Fibroblast of skin of back (primary cell): ENCODE measurements around the gene CYP2D6.

Source experiments
- DNase-seq: peaks from one replicate; pipeline ENCODE4 v3.0.0-alpha.2; 2013

CYP2D6 gene

DNA sequence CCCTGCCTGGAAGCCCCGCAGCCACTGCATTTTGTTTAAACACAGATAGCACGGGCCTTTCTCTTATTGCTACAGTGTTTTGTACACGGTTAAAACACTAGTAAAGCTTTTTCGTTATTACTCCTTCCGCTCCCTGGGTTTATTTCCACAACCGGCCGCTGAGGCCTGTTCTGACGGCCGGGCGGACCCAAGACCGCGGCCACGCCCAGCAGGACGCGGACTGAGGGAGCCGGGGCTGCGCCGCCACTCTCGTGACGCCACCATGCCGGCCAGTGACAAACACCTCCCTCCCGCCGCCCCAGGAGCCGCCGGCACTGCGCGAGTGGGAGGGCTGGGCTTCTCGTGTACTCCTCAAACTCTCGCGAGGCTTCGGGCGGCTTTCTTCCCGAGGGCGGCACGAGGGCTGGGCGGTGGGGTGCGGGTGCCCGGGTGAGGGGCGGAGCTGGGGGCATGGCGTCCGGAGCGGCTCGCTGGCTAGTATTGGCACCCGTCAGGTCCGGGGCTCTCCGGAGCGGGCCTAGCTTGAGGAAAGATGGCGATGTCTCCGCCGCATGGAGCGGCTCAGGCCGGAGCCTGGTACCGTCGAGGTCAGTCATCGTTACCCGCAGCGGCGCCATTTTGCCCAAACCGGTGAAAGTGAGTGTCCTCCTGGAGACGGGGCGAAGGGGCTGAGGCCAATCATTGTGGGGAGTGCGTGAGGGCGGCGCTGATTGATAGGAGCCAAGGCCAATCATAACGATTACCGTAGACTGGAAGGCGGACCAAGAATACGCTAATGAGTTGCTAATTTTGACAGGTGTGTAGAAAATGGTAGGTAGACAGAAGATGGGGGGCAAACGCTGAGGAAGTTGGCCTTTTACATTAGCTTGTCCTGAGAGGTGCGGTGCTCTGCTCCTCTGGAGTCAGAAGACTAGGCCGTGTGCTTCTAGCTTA, 51.0 kb downstream of the CYP2D6 start, which contains the start of gene SMDT1:
SMDT1 (plus strand) TSS at position 382 of the 933 bp plus-strand sequence; CDS start at position 451, 69 bp downstream.
- peak; percentile 98 for DNase-seq

DNA sequence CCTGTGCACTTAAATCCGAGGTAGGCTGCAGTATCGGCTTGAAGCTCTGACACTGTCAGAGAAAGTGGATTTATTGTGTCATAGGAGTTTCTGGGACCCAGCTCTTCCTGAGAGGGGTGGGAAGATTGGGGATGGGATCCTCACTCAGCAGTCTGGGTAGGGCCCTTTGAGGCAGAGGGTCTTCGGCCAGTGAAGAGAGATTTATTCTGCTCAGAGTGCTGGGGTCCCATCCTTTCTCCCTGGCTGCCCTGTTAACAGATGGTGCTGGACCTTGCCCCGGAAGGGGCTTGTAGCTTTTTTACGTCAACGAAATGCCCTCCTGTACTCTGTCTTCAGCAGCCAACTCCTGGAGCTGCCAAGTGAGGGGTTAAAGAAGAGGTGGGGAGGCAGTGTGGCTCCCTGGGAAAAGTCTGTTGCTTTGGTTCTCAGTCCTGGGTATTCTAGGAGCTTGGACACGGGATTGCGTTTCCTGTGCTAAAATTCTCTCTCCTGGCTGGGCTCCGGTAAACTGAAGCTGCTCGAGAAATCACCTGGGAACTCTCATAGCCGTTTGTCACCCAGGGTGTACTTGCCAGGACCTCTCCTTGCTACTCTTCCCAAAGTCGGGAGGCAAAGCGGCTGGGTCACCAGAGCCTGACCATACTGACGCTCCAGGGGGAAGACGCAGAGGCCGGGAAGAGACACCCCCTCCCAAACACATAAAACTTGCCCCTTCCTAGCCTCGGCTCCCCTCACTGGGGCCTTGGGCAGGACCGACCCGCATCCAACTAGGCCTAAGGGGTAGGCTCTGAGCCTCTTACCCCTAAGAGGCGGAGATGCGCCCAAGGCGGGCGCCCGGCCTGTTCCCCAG, 51.9 kb downstream of the CYP2D6 start:
- DNase-seq, result no peak

- DNase-seq, result no peak
These were observed 53.0 kb downstream of the CYP2D6 start for GRCh38 chr22:42077486-42078125.

DNA sequence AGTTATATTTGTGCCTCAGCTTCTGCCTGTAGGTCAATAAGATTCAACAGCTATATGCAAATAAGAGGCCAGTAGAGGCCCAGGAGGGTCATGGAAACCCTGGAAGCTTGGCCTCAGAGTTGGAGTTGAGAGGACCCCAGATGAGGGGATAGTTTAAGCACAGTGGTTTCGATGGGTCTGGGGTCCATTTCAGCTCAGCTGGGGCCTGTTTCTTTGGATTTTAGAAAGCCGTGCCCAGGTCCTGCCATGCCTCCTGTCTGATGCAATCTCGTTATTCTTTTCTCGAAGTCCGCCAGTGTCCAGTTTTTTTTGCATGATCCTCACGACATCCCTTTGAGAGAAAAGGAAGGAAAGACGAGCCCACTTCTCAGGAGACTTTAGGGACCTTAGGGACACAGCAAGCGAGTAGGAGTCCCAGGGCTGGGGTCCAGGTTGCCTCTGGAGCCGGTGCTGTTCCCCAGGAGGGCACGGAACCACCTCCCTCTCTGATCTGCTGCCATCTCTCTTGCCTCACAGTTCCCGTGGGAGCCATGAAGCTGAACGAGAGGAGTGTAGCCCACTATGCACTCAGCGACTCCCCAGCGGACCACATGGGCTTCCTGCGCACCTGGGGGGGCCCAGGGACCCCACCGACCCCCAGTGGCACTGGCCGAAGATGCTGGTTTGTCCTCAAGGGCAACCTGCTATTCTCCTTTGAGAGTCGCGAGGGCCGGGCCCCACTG, 53.7 kb downstream of the CYP2D6 start:
- DNase-seq, result no peak
